ENCODE data around the gene APBA3.

APBA3 gene

DNA sequence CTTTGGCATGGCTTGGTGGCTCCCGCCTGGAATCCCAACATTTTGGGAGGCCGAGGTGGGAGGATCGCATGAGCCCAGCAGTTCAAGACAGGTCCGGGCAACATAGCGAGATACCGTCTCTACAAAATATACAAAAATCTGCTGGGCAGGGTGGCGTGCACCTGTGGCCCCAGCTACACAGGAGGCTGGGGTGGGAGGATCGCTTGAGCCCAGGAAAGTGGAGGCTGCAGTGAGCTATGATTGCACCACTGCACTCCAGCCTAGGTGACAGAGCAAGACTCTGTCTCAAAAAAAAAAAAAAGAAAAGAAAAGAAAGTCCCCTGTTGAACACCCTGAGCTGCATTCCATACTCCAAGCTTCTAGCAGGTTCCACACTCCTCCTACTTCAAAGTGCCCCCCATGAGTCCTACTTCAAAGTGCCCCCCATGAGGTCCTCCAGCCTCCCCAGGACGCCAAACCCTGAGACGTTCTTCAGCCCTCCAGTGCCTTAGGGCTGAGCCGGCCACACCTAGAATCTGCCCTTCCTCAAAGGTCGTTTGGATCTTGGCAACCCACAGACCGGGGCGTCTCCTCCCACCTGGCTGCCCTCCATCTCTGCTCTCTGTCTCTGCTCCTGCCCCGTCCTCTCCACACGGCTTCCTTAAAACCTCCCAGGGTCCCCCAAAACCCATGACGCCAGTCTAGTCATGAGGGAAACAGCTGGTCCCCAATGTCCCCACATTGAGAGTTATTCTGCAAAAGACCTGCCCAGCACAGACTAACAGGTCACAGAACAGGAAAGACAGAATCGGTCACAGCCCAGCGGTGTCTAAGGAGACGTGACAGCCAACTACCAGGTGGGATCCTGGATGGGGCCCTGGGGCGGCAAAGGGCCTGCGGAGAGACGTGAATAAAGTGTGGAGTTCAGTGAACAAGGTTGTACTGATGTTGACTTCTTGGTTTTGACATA, 48.6 kb downstream of the APBA3 start:
- no peak for DNase-seq

DNA sequence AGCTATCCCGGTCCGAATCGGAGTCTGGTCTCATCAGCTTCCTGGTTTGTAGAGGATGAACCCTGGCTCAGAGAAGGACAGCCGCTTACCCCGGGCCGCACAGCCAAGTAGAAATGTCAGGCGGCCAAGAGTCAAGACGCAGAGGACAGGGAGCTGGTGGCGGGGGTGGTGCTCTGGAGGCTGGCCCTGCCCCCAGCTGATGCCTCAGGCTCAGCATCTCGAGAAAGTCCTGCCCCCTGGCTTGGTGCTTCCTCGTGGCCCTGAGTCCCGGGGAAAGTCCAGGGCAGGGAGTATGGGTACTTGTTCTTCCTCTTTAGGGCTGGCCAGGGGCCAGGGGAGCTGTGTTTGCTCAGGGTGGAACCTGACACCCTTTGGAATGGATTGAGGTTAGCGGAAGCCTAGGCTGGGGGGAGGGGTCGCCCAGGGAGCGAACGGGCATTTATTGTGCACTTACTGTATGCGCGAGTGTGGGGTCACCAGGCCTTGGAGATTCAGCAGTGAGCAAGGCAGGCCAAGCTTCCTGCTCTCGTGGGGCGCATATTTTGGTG, 51.2 kb downstream of the APBA3 start:
- DNase-seq = peak in 1 of 2 experiments; percentile 35

DNA sequence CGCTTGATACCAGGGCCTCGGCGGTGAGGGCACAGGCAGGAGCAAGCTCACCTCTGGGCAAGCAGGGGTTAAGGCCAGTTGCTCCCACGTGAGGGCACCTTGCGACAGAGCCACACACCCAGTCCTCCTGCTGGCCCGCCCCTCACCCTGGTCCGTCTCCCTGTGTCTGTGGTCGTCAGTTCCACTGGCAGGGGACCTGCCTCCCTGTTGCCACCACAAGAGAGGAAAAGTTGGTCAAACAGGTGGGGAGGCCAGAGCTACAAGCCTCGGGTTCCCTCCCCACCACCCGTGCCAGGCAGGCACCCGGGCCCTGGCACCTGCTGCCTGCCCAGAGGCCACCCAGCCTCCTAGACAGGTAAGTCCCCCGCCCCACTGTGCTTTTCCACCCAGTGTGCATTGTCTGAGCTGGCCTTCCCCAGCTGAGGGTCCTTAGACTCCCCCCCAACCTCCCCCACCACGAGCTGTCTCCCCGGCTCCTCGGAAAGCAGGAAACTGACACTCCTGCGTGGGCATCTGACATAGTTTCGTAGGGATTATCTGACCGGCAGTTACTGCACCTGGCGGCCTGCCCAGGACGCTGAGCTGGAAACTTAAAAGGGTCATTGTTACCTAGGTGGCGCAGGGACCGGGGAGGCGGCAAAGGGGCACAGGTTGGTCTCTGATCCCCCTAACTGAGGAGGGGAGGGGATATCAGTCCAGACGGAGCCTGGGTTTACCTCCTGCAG, 53.1 kb downstream of the APBA3 start, which contains the start of gene TJP3:
Gene TJP3 (plus strand): TSS at position 178 of the 725 bp plus-strand sequence. CDS start 20,049 bp downstream, outside the sequence.
- no peak for DNase-seq

GRCh38 chr19:3707868-3708206, 53.7 kb downstream of the APBA3 start:
- no peak for DNase-seq

DNA sequence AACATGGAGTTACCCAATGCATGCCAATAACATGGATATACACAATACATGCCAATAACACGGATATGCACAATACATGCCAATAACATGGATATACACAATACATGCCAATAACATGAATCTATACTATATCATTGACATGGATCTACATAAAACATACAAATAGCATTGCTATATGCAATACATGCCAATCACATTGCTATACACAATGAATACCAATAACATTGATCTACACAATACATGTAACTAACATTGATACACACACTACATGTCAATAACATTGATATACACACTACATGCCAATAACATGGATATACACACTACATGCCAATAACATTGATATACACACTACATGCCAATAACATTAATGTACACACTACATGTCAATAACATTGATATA, 60.3 kb downstream of the APBA3 start:
- no peak for DNase-seq

Measured in NCI-H2081 (cell line).